ENCODE results near the gene MICAL3.

The MICAL3 gene

DNA sequence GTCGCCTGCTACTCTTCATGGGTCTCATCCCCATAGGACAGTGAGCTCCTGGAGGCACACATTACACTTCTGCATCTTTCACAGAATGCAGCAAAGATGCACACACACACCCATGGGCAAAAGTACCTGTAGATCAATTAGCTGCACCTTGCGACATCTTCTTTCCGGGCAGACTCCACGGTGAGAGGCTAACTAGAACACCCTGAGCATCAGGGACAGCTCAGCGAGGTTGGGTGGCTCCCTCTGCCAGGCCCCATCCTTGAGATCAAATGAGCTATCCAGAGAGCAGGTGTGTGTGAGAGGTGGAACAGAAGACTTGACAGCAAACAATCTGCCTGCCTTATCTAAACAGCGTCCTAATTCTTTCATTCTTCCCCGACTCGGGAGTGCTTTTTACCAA is 154.0 kb downstream of the MICAL3 start:
- Histone ChIP-seq H4K20me1 (ENCODE audit: insufficient read depth, low read length) (peaks cover 11% of the 10 kb centered on the region), H3K36me3 (replicated peaks; ENCODE audit: low read depth, low read length) (peaks cover 75% of the 10 kb centered on the region), H2AFZ (ENCODE audit: low read depth, low read length) (no peak overlapping the region), H3K4me3 (ENCODE audit: low read length) (no peak overlapping the region), H3K9me3 (ENCODE audit: insufficient read depth, low read length) (no peaks in the 10 kb centered on the region), H3K27me3 (ENCODE audit: low read depth, low read length) (no peaks in the 10 kb centered on the region), H3K4me2 (ENCODE audit: low read length) (no peak overlapping the region), H3K27ac (ENCODE audit: low read length) (no peak overlapping the region), H3K4me1 (ENCODE audit: low read length) (no peaks in the 10 kb centered on the region; the same call in 1 of the 2 replicates), H3K9ac (ENCODE audit: low read length) (no peak overlapping the region), H3K79me2 (ENCODE audit: low read length) (peaks cover 7% of the 10 kb centered on the region; the same call in 1 of the 2 replicates)
- no peak for TF ChIP-seq EZH2phosphoT487 (IDR thresholded peaks at IDR 0.05; ENCODE audit: low read depth)
- TF ChIP-seq, protein P1, sequence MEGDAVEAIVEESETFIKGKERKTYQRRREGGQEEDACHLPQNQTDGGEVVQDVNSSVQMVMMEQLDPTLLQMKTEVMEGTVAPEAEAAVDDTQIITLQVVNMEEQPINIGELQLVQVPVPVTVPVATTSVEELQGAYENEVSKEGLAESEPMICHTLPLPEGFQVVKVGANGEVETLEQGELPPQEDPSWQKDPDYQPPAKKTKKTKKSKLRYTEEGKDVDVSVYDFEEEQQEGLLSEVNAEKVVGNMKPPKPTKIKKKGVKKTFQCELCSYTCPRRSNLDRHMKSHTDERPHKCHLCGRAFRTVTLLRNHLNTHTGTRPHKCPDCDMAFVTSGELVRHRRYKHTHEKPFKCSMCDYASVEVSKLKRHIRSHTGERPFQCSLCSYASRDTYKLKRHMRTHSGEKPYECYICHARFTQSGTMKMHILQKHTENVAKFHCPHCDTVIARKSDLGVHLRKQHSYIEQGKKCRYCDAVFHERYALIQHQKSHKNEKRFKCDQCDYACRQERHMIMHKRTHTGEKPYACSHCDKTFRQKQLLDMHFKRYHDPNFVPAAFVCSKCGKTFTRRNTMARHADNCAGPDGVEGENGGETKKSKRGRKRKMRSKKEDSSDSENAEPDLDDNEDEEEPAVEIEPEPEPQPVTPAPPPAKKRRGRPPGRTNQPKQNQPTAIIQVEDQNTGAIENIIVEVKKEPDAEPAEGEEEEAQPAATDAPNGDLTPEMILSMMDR (IDR thresholded peaks at IDR 0.05; ENCODE audit: low read depth, low read length) = no peak

DNA sequence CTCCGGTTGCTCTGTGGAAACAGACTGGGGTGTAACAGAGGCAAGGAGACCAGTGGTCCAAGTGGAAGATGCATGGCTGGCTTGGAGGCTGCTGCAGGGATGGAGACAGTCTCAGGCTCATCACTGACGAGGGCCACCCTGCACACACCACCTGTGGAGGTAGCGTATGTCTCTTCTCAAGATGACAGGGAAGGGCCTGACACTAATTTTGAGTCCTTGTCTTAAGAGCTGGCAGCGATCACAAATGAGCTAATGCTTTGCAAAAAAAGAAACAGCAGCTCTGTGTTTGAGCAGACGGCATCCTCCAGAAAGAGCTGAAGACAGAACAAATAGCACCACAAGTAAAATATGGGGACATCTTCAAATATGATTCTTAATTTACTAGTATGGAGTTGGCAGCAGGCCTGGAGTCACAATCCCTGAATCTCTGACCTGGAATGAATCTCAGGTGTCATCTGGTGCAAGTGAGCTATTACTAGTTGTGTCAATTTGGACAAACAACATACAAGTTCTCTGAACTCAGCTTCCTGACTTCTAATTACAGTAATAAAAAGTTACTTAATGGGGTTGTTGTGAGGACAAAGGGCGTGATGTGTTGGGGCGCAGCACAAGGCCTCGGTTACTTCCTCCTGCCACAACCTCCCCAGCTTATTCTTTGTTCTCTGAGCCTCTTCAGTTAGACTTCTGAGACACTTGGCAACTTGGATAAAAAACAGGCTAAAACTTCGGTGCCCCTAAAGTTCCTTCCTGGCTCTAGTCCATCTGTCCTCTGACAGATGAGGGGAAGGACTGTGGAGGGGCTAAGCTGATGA is 154.9 kb downstream of the MICAL3 start:
- no peak overlapping the region for H3K27ac ChIP-seq (ENCODE audit: low read length)
- H4K20me1 ChIP-seq (ENCODE audit: insufficient read depth, low read length) = peaks cover 11% of the 10 kb centered on the region
- no peak overlapping the region for H3K4me2 ChIP-seq (ENCODE audit: low read length)
- H3K9ac ChIP-seq (ENCODE audit: low read length) = no peak overlapping the region
- H3K27me3 ChIP-seq (ENCODE audit: low read depth, low read length) = no peaks in the 10 kb centered on the region
- no peak for TF ChIP-seq EZH2phosphoT487 (IDR thresholded peaks at IDR 0.05; ENCODE audit: low read depth)
- TF ChIP-seq, protein P1 (IDR thresholded peaks at IDR 0.05; ENCODE audit: low read depth, low read length) = no peak
- peaks cover 7% of the 10 kb centered on the region; the same call in 1 of the 2 replicates for H3K79me2 ChIP-seq (ENCODE audit: low read length)
- no peaks in the 10 kb centered on the region for H3K9me3 ChIP-seq (ENCODE audit: insufficient read depth, low read length)
- peaks cover 79% of the 10 kb centered on the region for H3K36me3 ChIP-seq (replicated peaks; ENCODE audit: low read depth, low read length)
- no peak overlapping the region for H3K4me3 ChIP-seq (ENCODE audit: low read length)
- no peak overlapping the region for H2AFZ ChIP-seq (ENCODE audit: low read depth, low read length)
- H3K4me1 ChIP-seq (ENCODE audit: low read length) = no peaks in the 10 kb centered on the region; the same call in 1 of the 2 replicates

DNA sequence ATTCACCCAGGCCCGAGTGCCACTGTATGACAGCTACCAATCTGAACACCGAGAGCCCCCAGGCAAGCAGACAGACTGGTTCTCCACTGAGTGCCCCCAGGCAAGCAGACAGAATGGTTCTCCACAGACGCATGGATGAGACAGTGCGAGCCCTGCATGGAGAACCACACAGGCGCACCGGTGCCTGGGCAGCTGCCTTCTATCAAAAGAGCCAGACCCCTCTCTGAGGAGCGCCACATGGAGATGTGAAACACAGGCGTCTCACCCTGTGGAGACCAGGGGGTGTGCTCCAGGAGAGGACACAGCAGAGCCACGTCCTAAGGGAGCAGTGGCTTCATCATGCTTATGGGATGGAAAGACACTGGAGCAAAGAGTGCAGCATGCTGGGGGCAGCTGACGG is 155.6 kb downstream of the MICAL3 start:
- no peak for TF ChIP-seq EZH2phosphoT487 (IDR thresholded peaks at IDR 0.05; ENCODE audit: low read depth)
- TF ChIP-seq, protein P1 (IDR thresholded peaks at IDR 0.05; ENCODE audit: low read depth, low read length) = no peak
- no peaks in the 10 kb centered on the region; the same call in 1 of the 2 replicates for H3K4me1 ChIP-seq (ENCODE audit: low read length)
- H3K27ac ChIP-seq (ENCODE audit: low read length) = no peak overlapping the region
- H2AFZ ChIP-seq (ENCODE audit: low read depth, low read length) = no peak overlapping the region
- peaks cover 6% of the 10 kb centered on the region; the same call in 1 of the 2 replicates for H3K79me2 ChIP-seq (ENCODE audit: low read length)
- no peak overlapping the region for H3K9ac ChIP-seq (ENCODE audit: low read length)
- no peak overlapping the region for H3K4me2 ChIP-seq (ENCODE audit: low read length)
- H3K27me3 ChIP-seq (ENCODE audit: low read depth, low read length) = no peaks in the 10 kb centered on the region
- H3K36me3 ChIP-seq (replicated peaks; ENCODE audit: low read depth, low read length) = peaks cover 83% of the 10 kb centered on the region
- peaks cover 11% of the 10 kb centered on the region for H4K20me1 ChIP-seq (ENCODE audit: insufficient read depth, low read length)
- no peak overlapping the region for H3K4me3 ChIP-seq (ENCODE audit: low read length)
- H3K9me3 ChIP-seq (ENCODE audit: insufficient read depth, low read length) = no peaks in the 10 kb centered on the region

DNA sequence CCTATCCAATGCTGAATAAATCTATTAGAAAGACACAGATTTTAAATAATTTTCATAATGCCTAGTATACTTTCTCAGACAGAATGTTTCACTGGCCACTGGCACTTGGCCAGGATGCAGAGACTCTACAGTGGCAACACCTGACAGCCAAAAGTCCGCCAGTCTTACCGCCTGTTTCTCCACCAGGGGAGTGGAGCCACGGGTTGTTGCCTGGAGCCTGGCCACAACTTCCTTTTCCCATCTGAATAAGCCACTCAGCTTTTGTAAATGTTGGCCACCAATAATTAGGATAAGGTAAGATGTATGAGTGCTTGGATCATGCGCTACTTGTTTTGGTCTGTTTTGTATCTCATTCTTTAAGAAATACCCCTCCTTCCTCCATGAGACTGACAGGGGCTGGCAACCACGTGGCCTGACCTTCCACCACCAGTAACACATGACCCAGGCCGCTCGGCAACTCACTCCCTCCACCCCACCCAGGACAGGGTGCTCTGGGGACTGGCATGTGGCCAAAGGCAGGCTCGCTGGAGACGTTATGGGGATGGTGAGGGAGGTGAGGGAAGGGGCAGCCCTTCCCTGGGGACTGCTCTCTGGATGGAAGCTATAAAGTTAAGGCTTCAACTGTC is 157.1 kb downstream of the MICAL3 start:
- Histone ChIP-seq H4K20me1 (ENCODE audit: insufficient read depth, low read length) (peaks cover 8% of the 10 kb centered on the region), H3K36me3 (replicated peaks; ENCODE audit: low read depth, low read length) (peaks cover 80% of the 10 kb centered on the region), H3K4me2 (ENCODE audit: low read length) (no peak overlapping the region), H3K4me1 (ENCODE audit: low read length) (no peaks in the 10 kb centered on the region; the same call in 1 of the 2 replicates), H3K27me3 (ENCODE audit: low read depth, low read length) (no peaks in the 10 kb centered on the region), H3K9ac (ENCODE audit: low read length) (no peak overlapping the region), H2AFZ (ENCODE audit: low read depth, low read length) (no peak overlapping the region), H3K27ac (ENCODE audit: low read length) (no peak overlapping the region), H3K79me2 (ENCODE audit: low read length) (no peaks in the 10 kb centered on the region), H3K9me3 (ENCODE audit: insufficient read depth, low read length) (no peaks in the 10 kb centered on the region), H3K4me3 (ENCODE audit: low read length) (no peak overlapping the region)
- TF ChIP-seq, protein P1 (IDR thresholded peaks at IDR 0.05; ENCODE audit: low read depth, low read length) = no peak
- no peak for TF ChIP-seq EZH2phosphoT487 (IDR thresholded peaks at IDR 0.05; ENCODE audit: low read depth)

Data from OCI-LY3 (cell line).